Measurements from ENCODE around the gene LATS1.
A peak's percentile ranks its signal among the peaks of the same experiment; 100 is the strongest.
"Not testable (repeated sequence)": the region's sequence is repeated elsewhere in the genome, so short reads cannot be mapped to it uniquely, and the experiment has no call there.

The LATS1 gene

DNA sequence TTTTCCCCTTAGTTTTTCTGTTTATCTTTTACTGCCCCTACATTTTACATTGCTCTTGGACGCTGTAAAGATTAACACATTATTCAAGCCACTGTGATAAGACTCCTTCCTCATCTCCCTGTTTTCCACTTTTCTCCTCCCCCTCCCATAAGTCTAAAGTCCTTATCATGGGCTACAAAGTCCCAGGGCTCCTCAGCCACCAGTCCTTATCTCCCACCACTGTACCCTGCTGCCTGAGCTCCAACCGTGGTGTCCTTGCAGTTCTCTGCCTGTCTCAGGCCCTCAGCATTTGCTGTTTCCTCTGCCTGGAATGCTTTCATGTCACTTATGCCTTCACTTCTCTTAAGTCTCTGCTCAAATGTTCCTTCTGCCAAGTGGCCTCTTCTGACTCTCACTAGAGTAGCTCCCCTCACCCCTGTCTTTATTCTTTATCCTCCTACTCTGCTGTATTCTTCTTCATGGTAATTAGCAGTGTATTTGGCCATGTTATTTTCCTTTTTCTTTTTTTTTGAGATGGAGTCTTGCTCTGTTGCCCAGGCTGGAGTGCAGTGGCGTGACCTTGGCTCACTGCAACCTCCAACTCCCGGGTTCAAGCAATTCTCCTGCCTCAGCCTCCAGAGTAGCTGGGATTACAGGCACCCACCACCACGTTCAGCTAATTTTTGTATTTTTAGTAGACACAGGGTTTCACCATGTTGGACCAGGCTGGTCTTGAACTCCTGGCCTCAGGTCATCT, 10.8 kb upstream of the LATS1 start:
- no peak for DNase-seq

GRCh38 chr6:149727793-149728498, 10.0 kb upstream of the LATS1 start:
- DNase-seq, result no peak

GRCh38 chr6:149725785-149726184, 7.9 kb upstream of the LATS1 start:
- DNase-seq, result no peak

DNA sequence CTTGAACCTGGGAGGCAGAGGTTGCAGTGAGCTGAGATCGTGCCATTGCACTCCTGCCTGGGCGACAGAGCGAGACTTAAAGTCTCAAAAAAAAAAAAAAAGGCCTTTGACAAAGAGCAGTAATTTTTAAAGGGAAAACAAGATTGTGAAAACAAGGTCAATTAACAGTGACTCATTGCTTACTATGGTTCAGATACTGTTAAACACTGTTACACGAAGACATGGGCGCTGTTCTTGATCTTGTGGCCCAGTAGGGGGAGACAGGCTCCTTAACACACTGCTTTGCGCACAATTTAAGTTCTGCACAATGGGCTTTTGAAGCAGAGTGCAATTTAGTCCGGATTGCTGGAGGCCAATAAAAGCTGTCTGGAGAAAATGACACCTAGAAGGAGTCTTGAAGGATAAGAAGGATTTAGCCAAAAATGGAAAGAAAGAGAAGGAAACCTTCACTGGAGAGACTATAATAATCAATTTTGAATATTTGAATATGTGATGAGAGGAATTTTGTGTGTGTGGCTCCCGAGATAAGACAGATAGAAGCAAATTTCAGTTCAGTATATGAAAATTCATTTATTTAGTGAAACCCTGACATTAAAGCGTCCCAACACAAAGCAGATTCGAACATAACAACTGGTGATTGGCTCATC, 6.0 kb upstream of the LATS1 start:
- peak; percentile 22 for DNase-seq

DNA sequence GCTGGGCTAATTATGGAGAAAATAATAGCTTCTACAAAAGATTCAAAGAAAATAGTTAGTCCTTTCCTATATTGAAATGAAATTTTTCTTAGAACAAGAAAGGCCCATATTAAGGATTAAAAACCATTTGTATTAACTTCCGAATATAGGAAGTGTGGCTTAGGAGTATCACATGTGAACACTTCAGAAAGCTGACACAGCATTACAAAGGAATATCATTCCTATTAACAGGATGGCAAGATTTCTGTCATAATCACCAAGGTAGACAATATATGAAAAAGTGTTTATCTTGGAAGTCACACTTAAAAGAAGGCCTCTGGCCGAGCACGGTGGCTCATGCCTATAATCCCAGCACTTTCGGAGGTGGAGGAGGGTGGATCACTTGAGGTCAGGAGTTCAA, 5.4 kb upstream of the LATS1 start:
- no peak for DNase-seq

- DNase-seq, result no peak
Observed at GRCh38 chr6:149719531-149719930, 1.6 kb upstream of the LATS1 start.

DNA sequence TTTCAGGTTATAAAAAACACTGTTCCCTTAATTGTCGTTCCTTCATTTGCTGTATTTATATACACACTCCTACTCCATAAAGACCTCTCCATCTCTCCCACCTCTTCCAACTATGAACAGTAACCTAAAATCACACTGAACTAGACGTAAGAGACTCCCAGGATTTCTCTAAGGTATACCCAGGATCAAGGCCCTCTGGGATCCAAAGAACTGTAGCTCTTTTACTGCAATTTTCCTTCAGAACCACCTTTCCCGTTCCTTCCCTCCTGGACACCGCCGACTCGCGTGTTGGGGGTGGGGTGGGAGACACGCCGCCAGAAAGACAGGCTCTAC, 680 bp downstream of the LATS1 start:
- DNase-seq, result no peak

GRCh38 chr6:149716181-149716963, 1.5 kb downstream of the LATS1 start:
- peak; percentile 11 for DNase-seq

DNA sequence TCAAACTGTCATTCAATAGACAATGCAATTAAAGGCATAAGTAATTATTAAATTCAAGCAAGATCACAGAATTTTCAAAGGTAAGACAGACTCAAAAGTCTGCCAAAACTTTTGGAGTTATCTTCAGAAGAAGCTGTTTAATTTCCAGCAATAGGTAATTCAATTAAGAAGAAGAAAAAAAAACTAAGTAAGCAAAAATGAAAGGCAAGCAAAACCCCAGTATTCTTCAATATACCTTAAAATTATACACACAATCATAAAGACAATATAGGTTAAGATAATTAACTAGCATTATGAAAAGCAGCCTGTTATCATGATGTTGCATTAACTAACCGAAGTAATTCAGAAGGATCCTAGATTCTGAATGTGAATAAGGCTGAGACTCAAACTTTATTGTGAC, 3.5 kb downstream of the LATS1 start:
- no peak for DNase-seq

DNA sequence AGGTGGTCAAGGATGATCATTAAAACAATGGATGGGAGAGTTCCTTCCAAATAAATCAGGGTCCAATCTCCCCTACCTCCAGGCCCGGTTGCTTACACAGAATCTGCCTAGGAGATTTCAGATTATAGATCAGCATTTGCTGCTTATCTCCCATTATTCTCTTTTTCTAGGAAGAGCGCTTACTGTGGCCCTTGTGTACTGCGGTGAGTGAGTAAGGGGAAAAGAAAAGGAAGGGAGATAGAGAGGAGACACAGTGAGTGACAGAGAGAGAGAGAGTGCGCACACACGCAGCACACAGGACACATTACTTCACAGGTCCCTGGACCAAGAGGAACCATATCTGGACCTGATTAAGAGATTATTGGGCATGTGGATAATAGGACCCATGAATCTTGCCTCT, 6.2 kb downstream of the LATS1 start:
- no peak for DNase-seq

DNA sequence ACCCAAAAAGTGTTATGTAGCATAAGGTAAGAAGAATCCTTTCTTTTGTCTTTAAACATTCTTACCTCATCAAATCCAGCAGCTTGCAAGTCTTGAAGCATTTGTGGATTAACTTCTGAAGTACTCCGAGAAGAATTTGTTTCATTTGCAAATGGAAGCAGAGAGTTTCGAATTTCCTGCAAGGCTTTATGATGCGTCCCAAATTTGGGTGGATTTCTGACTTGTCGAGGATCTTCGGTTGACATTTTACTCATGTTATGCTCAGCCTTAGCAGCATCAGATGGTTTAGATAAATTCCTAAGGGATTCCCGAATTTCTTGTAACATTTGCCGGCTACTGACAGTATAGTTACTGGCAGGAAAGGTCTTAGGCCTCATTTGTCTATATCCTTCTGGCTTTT, 16.2 kb downstream of the LATS1 start:
- no peak for DNase-seq

DNA sequence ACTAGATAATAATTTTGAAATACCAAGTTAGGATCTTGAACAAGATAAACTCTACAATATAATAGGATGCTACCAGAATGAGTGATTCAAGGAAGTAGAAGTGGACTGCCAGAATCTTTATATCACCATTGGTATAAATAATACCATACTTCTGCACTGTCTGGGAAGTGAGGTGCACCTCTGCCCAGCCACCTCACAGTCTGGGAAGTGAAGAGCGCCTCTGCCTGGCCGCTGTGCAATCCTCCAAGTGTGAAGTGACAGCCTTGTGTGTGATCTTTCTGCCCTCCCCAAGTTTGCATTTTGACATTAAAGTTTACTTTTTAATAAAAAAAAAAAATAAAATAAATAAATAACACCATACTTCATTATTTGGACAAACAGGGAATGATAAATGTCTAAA, 18.8 kb downstream of the LATS1 start:
- no peak for DNase-seq

GRCh38 chr6:149698175-149698574, 19.7 kb downstream of the LATS1 start:
- no peak for DNase-seq

DNA sequence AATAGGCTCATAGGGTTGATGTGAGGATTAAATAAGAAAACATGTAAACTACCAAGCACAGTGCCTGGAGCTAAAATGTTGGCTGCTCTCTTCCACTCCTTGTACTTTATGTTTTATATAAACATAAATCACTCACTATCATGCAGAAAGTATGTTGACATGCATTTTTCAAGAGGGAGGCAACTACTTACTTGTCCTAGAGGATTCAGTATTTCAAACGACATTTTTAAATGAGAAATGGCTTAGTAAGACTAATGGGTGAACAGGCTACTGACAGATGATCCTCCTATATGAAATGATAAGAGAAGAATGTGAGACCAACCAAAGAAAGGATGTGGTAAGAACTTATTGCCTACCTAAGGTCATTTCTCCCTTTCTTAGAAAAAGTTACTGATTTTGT, 21.0 kb downstream of the LATS1 start:
- DNase-seq, result no peak

- no peak for DNase-seq
Observed at GRCh38 chr6:149694921-149695320, 23.0 kb downstream of the LATS1 start.

GRCh38 chr6:149691201-149691600, 26.7 kb downstream of the LATS1 start:
- DNase-seq, result no peak

DNA sequence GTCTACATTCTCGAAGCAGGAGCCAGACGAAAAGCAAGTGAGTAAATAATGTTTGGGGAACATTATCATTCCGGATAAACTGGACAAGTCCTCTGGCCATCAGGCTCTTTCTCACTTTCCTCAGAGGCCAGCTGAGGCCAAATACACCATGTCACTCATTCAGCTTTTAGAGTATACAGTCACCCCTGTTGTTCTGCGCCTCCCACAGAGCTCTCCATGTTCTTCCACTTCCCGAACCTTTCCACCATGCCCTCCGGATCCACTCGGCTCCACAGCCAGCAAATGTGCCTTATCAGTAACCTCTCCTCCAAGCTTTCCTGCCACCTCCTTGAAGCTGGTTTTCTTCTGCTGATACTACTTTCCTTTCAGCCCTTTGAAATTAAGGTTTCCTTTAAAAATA, 31.7 kb downstream of the LATS1 start:
- DNase-seq, result no peak

- DNase-seq, result peak; percentile 37
Observed at GRCh38 chr6:149683256-149683859, 34.5 kb downstream of the LATS1 start.

GRCh38 chr6:149681845-149682244, 36.1 kb downstream of the LATS1 start:
- DNase-seq, result not testable (repeated sequence)

- DNase-seq, result no peak
Observed at GRCh38 chr6:149681209-149681608, 36.7 kb downstream of the LATS1 start.

GRCh38 chr6:149680503-149680902, 37.4 kb downstream of the LATS1 start:
- DNase-seq, result no peak

DNA sequence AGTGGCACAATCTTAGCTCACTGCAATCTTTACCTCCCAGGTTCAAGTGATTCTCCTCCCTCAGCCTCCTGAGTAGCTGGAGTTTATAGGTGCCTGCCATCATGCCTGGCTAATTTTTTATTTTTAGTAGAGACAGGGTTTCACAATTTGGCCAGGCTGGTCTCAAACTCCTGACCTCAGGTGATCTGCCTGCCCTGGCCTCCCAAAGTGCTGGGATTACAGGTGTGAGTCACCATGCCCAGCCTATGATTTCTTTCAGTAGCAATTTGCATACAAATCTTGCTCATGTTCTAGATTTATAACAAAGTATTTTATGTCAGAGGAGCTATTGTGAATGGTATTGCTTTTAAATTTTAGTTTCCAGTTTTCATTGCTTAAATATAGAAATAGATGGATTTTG, 45.6 kb downstream of the LATS1 start:
- not testable (repeated sequence) for DNase-seq

- DNase-seq, result no peak
Observed at GRCh38 chr6:149660028-149660427, 57.9 kb downstream of the LATS1 start.

All from kidney glomerular epithelial cell (primary cell).